Measurements from ENCODE around the gene CACNB2.
"Not testable (repeated sequence)": the region's sequence is repeated elsewhere in the genome, so short reads cannot be mapped to it uniquely, and the experiment has no call there.

Gene CACNB2

GRCh38 chr10:18145652-18146051 lies 5.4 kb downstream of the CACNB2 start:
- DNase-seq (ENCODE audit: low spot score), result no peak

- DNase-seq (ENCODE audit: low spot score), result no peak
Measured at GRCh38 chr10:18149196-18149800, 9.1 kb downstream of the CACNB2 start.

- no peak for DNase-seq (ENCODE audit: low spot score)
Measured at GRCh38 chr10:18151356-18151890, 11.2 kb downstream of the CACNB2 start.

- not testable (repeated sequence) for DNase-seq (ENCODE audit: low spot score)
Measured at GRCh38 chr10:18153381-18153780, 13.2 kb downstream of the CACNB2 start.

- DNase-seq (ENCODE audit: low spot score), result no peak
Measured at GRCh38 chr10:18155321-18155720, 15.1 kb downstream of the CACNB2 start.

GRCh38 chr10:18156797-18157196 lies 16.6 kb downstream of the CACNB2 start:
- not testable (repeated sequence) for DNase-seq (ENCODE audit: low spot score)

- DNase-seq (ENCODE audit: low spot score), result no peak
Measured at GRCh38 chr10:18157881-18158280, 17.7 kb downstream of the CACNB2 start.

- no peak for DNase-seq (ENCODE audit: low spot score)
Measured at GRCh38 chr10:18158773-18159265, 18.6 kb downstream of the CACNB2 start.

- no peak for DNase-seq (ENCODE audit: low spot score)
Measured at GRCh38 chr10:18159557-18159956, 19.3 kb downstream of the CACNB2 start.

GRCh38 chr10:18162021-18162627 lies 21.9 kb downstream of the CACNB2 start:
- DNase-seq (ENCODE audit: low spot score), result no peak

- DNase-seq (ENCODE audit: low spot score), result no peak
Measured at GRCh38 chr10:18164093-18164492, 23.9 kb downstream of the CACNB2 start.

GRCh38 chr10:18164748-18165361 lies 24.6 kb downstream of the CACNB2 start:
- DNase-seq (ENCODE audit: low spot score), result no peak

- no peak for DNase-seq (ENCODE audit: low spot score)
Measured at GRCh38 chr10:18178854-18179483, 38.7 kb downstream of the CACNB2 start.

- no peak for DNase-seq (ENCODE audit: low spot score)
Measured at GRCh38 chr10:18179891-18180290, 39.7 kb downstream of the CACNB2 start.

- DNase-seq (ENCODE audit: low spot score), result not testable (repeated sequence)
Measured at GRCh38 chr10:18181382-18181781, 41.2 kb downstream of the CACNB2 start.

- DNase-seq (ENCODE audit: low spot score), result no peak
Measured at GRCh38 chr10:18185621-18186020, 45.4 kb downstream of the CACNB2 start.

- DNase-seq (ENCODE audit: low spot score), result no peak
Measured at GRCh38 chr10:18190840-18191239, 50.6 kb downstream of the CACNB2 start.

GRCh38 chr10:18194634-18195033 lies 54.4 kb downstream of the CACNB2 start:
- DNase-seq (ENCODE audit: low spot score), result no peak

- DNase-seq (ENCODE audit: low spot score), result no peak
Measured at GRCh38 chr10:18195060-18195799, 55.0 kb downstream of the CACNB2 start.

GRCh38 chr10:18196806-18197550 lies 56.8 kb downstream of the CACNB2 start:
- no peak for DNase-seq (ENCODE audit: low spot score)

GRCh38 chr10:18197706-18198105 lies 57.5 kb downstream of the CACNB2 start:
- DNase-seq (ENCODE audit: low spot score), result no peak

Measured in SW480 (cell line).